Esophagus muscularis mucosa (tissue), 4 donors: ENCODE results near the gene NDUFA6.

ENCODE experiments used
- EP300 ChIP-seq: sonication (generic); formaldehyde crosslinking; IDR thresholded peaks from one replicate; pipeline ENCODE4 v1.6.1; 2017; ENCODE audit warnings: antibody characterized with exemption
- POLR2A ChIP-seq: fragments of 450-650 bp; IDR thresholded peaks from one replicate; pipeline ENCODE4 v1.6.1; 2017; ENCODE audit warnings: antibody characterized with exemption, moderate library complexity, mild to moderate bottlenecking, low read depth
- POLR2AphosphoS5 ChIP-seq, 2 donors: sonication (generic); formaldehyde crosslinking; IDR thresholded peaks; one replicate each; pipeline ENCODE4 v1.6.1; 2017; ENCODE audit warnings: antibody characterized with exemption in 2 of 2
- TF ChIP-seq, protein P1 (sequence below), 3 experiments: fragments of 200-600 bp in 2 of 3; fragments of 450-650 bp in 1 of 3; sonication (generic) in 2 of 3; IDR thresholded peaks; one replicate each; pipeline ENCODE4 v1.5.1; 2017 to 2019; ENCODE audit warnings: antibody characterized with exemption in 3 of 3, mild to moderate bottlenecking in 2 of 3, moderate library complexity in 1 of 3

DNA sequence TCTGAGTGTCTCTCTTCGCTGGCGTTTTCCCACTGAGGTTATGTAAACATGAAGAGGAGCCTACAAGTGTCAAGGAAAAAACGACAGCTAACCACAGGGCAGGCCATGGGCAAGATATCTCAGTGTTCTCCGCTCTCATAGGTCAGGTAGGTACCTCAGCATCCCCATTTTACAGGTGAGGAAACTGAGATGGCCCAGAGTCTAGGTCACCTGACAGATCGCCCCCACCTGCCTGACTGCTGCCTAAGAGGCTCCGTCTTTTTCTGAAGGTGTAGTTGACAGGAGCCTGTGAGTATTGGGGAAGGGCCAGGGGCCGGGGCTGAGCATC lies 847 bp upstream of the NDUFA6 start:
- TF ChIP-seq, protein P1, sequence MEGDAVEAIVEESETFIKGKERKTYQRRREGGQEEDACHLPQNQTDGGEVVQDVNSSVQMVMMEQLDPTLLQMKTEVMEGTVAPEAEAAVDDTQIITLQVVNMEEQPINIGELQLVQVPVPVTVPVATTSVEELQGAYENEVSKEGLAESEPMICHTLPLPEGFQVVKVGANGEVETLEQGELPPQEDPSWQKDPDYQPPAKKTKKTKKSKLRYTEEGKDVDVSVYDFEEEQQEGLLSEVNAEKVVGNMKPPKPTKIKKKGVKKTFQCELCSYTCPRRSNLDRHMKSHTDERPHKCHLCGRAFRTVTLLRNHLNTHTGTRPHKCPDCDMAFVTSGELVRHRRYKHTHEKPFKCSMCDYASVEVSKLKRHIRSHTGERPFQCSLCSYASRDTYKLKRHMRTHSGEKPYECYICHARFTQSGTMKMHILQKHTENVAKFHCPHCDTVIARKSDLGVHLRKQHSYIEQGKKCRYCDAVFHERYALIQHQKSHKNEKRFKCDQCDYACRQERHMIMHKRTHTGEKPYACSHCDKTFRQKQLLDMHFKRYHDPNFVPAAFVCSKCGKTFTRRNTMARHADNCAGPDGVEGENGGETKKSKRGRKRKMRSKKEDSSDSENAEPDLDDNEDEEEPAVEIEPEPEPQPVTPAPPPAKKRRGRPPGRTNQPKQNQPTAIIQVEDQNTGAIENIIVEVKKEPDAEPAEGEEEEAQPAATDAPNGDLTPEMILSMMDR (IDR thresholded peaks at IDR 0.05) = no peak
- TF ChIP-seq EP300 (no peak), POLR2A (no peak), POLR2AphosphoS5 (IDR thresholded peaks at IDR 0.05) (no peak)
